Measurements from ENCODE around the gene TM4SF20. TPM values are rescaled to one million over a fixed set of nuclear protein-coding genes. Genes with fewer than 3 reads are reported as not detected.

The TM4SF20 gene
- polyA plus RNA-seq, 1 donor (not counting 4 experiments of a cell fraction or from before 2014, with no cell fraction given), result not detected

DNA sequence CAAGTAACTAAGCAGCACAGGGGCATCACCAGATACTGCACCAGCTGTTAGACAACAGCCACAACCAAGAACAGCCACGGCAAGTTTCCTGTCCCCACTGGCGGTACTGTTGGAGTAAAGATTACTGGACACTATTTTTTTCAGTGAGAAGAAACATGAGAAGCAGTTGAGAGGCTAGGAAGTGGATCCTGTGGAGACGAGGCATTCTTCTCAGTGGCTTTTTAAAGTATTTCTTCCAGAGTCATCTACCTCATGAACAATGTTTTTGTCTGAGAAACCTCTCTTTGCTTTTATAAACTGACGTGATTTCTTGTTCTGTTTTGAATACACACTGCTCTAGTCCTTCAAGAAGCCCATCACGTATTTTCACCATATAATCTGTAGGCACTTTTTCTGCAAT lies 18.8 kb downstream of the TM4SF20 start:
- no peaks in the 10 kb centered on the region for H3K27me3 ChIP-seq (ENCODE audit: control insufficient read depth, extremely low read depth, insufficient read depth, low read length)
- H3K4me2 ChIP-seq (ENCODE audit: control insufficient read depth, extremely low read depth, insufficient read depth, low read depth, low read length), result no peak overlapping the region
- peaks cover 4 to 7% of the 10 kb centered on the region in 2 experiments for H3K36me3 ChIP-seq (ENCODE audit: control insufficient read depth in 2 of 2, extremely low read depth in 1 of 2, insufficient read depth in 2 of 2, low read length in 2 of 2)
- H3K9me3 ChIP-seq (ENCODE audit: control insufficient read depth, low read depth, low read length), result no peaks in the 10 kb centered on the region
- DNase-seq (ENCODE audit: low read depth, low spot score) (no peak), FAIRE-seq (no peak)
- H3K9ac ChIP-seq (ENCODE audit: control insufficient read depth, extremely low read depth, insufficient read depth, low read length), result no peak overlapping the region
- H3K4me3 ChIP-seq (ENCODE audit: control insufficient read depth in 2 of 3, extremely low read depth in 1 of 3, insufficient read depth in 2 of 3, low read depth in 1 of 3, low read length in 3 of 3), result no peak overlapping the region
- no peaks in the 10 kb centered on the region for H4K20me1 ChIP-seq (ENCODE audit: control insufficient read depth, extremely low read depth, insufficient read depth, low read length)
- no peak for TF ChIP-seq EZH2 (IDR thresholded peaks at IDR 0.05; ENCODE audit: low read length)
- H3K9me1 ChIP-seq (ENCODE audit: control insufficient read depth, extremely low read depth, insufficient read depth, low read length), result no peaks in the 10 kb centered on the region
- no peak overlapping the region for H2AFZ ChIP-seq (ENCODE audit: control insufficient read depth, low read length)
- H3K4me1 ChIP-seq (ENCODE audit: control insufficient read depth, extremely low read depth, insufficient read depth, low read length), result no peaks in the 10 kb centered on the region
- no peak overlapping the region for H3K27ac ChIP-seq (ENCODE audit: control insufficient read depth, insufficient read depth, low read length)
- dilution Hi-C loops (cut with MboI; ENCODE audit: extremely low pct_ligation_motif_present, low sequenced_read_pairs), result no loop called here
- H3K79me2 ChIP-seq (ENCODE audit: control insufficient read depth, insufficient read depth, low read length), result no peaks in the 10 kb centered on the region

DNA sequence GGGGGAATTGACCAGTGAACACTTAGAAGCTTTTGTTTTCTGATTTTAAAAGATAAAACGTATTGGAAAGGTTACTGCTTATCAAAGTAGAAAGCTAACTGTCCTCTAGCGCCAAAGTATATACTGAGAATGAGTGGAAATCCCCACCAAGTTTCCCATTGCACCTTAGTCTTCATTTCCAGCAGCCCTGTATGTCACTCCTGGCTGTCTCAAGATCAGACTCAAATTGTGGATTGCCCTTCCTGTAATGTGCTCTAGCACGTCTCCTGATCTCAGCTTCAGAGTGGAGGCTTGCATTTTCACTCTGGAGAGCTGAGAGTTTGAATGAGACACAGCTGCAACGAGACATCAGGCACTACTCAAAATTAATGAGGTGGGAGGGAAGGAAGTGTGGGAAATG lies 27.5 kb downstream of the TM4SF20 start:
- no peak overlapping the region for H3K4me2 ChIP-seq (ENCODE audit: control insufficient read depth, extremely low read depth, insufficient read depth, low read depth, low read length)
- H3K9me3 ChIP-seq (ENCODE audit: control insufficient read depth, low read depth, low read length), result no peaks in the 10 kb centered on the region
- H3K9ac ChIP-seq (ENCODE audit: control insufficient read depth, extremely low read depth, insufficient read depth, low read length), result no peak overlapping the region
- H4K20me1 ChIP-seq (ENCODE audit: control insufficient read depth, extremely low read depth, insufficient read depth, low read length), result no peaks in the 10 kb centered on the region
- FAIRE-seq (no peak), DNase-seq (ENCODE audit: low read depth, low spot score) (no peak)
- H3K4me1 ChIP-seq (ENCODE audit: control insufficient read depth, extremely low read depth, insufficient read depth, low read length), result no peaks in the 10 kb centered on the region
- H3K9me1 ChIP-seq (ENCODE audit: control insufficient read depth, extremely low read depth, insufficient read depth, low read length), result no peaks in the 10 kb centered on the region
- H3K79me2 ChIP-seq (ENCODE audit: control insufficient read depth, insufficient read depth, low read length), result no peaks in the 10 kb centered on the region
- H3K27ac ChIP-seq (ENCODE audit: control insufficient read depth, insufficient read depth, low read length), result no peak overlapping the region
- no peak overlapping the region for H2AFZ ChIP-seq (ENCODE audit: control insufficient read depth, low read length)
- H3K27me3 ChIP-seq (ENCODE audit: control insufficient read depth, extremely low read depth, insufficient read depth, low read length), result no peaks in the 10 kb centered on the region
- H3K36me3 ChIP-seq (ENCODE audit: control insufficient read depth in 2 of 2, extremely low read depth in 1 of 2, insufficient read depth in 2 of 2, low read length in 2 of 2), result peaks cover 6% of the 10 kb centered on the region in 2 experiments
- H3K4me3 ChIP-seq (ENCODE audit: control insufficient read depth in 2 of 3, extremely low read depth in 1 of 3, insufficient read depth in 2 of 3, low read depth in 1 of 3, low read length in 3 of 3), result no peak overlapping the region
- TF ChIP-seq EZH2 (IDR thresholded peaks at IDR 0.05; ENCODE audit: low read length), result no peak
- TF ChIP-seq, protein P1, sequence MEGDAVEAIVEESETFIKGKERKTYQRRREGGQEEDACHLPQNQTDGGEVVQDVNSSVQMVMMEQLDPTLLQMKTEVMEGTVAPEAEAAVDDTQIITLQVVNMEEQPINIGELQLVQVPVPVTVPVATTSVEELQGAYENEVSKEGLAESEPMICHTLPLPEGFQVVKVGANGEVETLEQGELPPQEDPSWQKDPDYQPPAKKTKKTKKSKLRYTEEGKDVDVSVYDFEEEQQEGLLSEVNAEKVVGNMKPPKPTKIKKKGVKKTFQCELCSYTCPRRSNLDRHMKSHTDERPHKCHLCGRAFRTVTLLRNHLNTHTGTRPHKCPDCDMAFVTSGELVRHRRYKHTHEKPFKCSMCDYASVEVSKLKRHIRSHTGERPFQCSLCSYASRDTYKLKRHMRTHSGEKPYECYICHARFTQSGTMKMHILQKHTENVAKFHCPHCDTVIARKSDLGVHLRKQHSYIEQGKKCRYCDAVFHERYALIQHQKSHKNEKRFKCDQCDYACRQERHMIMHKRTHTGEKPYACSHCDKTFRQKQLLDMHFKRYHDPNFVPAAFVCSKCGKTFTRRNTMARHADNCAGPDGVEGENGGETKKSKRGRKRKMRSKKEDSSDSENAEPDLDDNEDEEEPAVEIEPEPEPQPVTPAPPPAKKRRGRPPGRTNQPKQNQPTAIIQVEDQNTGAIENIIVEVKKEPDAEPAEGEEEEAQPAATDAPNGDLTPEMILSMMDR (optimal IDR thresholded peaks at IDR 0.05 in 1 of 3, IDR thresholded peaks at IDR 0.05 in 1 of 3, conservative IDR thresholded peaks at IDR 0.05 in 1 of 3; ENCODE audit: extremely low read depth in 1 of 3, insufficient read depth in 2 of 3, low read length in 3 of 3), result no peak
- dilution Hi-C loops (cut with MboI; ENCODE audit: extremely low pct_ligation_motif_present, low sequenced_read_pairs), result no loop called here

DNA sequence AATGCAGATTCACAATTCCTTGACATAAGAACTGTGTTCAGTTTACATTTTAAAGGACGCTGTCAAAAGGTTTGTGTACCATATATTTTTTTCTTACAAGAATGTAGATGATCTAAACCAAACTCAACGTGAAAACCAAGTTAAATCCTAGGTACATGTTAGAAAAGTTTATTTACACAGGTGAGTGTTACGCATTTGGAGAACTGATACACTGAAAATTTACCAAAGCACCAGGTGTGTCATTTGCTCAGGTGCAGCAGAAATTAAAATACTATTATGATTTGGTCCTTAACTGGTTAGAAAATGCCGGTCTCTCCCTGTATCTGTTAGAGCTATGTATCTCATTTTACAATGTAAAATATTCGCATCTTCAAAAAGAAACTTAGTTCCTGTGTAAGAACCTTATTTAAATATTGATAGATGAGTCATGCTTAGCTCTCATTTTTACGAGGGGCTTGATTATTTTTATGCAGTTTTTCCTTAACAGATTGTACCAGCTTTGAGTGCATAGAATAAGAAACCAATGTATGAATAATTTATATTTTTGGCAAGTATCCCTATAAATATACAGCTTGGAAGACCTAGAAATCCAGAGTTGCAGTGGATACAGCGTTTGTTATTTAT lies 29.0 kb downstream of the TM4SF20 start:
- Histone ChIP-seq H3K27me3 (ENCODE audit: control insufficient read depth, extremely low read depth, insufficient read depth, low read length) (no peaks in the 10 kb centered on the region), H3K27ac (ENCODE audit: control insufficient read depth, insufficient read depth, low read length) (no peak overlapping the region), H3K9me1 (ENCODE audit: control insufficient read depth, extremely low read depth, insufficient read depth, low read length) (no peaks in the 10 kb centered on the region), H3K4me2 (ENCODE audit: control insufficient read depth, extremely low read depth, insufficient read depth, low read depth, low read length) (no peak overlapping the region), H2AFZ (ENCODE audit: control insufficient read depth, low read length) (no peak overlapping the region), H4K20me1 (ENCODE audit: control insufficient read depth, extremely low read depth, insufficient read depth, low read length) (no peaks in the 10 kb centered on the region), H3K36me3 (ENCODE audit: control insufficient read depth in 2 of 2, extremely low read depth in 1 of 2, insufficient read depth in 2 of 2, low read length in 2 of 2) (peaks cover 2 to 5% of the 10 kb centered on the region in 2 experiments), H3K79me2 (ENCODE audit: control insufficient read depth, insufficient read depth, low read length) (no peaks in the 10 kb centered on the region), H3K9me3 (ENCODE audit: control insufficient read depth, low read depth, low read length) (no peaks in the 10 kb centered on the region), H3K4me3 (ENCODE audit: control insufficient read depth in 2 of 3, extremely low read depth in 1 of 3, insufficient read depth in 2 of 3, low read depth in 1 of 3, low read length in 3 of 3) (no peak overlapping the region), H3K4me1 (ENCODE audit: control insufficient read depth, extremely low read depth, insufficient read depth, low read length) (no peaks in the 10 kb centered on the region), H3K9ac (ENCODE audit: control insufficient read depth, extremely low read depth, insufficient read depth, low read length) (no peak overlapping the region)
- dilution Hi-C loops (cut with MboI; ENCODE audit: extremely low pct_ligation_motif_present, low sequenced_read_pairs), result no loop called here
- DNase-seq (ENCODE audit: low read depth, low spot score) (no peak), FAIRE-seq (no peak)
- no peak for TF ChIP-seq EZH2 (IDR thresholded peaks at IDR 0.05; ENCODE audit: low read length)
- TF ChIP-seq, protein P1 (optimal IDR thresholded peaks at IDR 0.05 in 1 of 3, IDR thresholded peaks at IDR 0.05 in 1 of 3, conservative IDR thresholded peaks at IDR 0.05 in 1 of 3; ENCODE audit: extremely low read depth in 1 of 3, insufficient read depth in 2 of 3, low read length in 3 of 3), result no peak

Data from keratinocyte (primary cell).